NCI-H345 treated with DMSO at 0.1 percent for 48 hours (cell line): Measurements from ENCODE around the gene ZNF621.

Source experiments
- DNase-seq: peaks from one replicate; lab custom pipeline; 2025; ENCODE audit not compliant: unreplicated experiment; lab: John Stamatoyannopoulos, UW

Gene ZNF621

GRCh38 chr3:40524568-40525285 is at the start of gene ZNF621:
ZNF621 (plus strand) TSS chr3:40524960; CDS start chr3:40525841, 881 bp downstream.
- DNase-seq, result peak; percentile 57

DNA sequence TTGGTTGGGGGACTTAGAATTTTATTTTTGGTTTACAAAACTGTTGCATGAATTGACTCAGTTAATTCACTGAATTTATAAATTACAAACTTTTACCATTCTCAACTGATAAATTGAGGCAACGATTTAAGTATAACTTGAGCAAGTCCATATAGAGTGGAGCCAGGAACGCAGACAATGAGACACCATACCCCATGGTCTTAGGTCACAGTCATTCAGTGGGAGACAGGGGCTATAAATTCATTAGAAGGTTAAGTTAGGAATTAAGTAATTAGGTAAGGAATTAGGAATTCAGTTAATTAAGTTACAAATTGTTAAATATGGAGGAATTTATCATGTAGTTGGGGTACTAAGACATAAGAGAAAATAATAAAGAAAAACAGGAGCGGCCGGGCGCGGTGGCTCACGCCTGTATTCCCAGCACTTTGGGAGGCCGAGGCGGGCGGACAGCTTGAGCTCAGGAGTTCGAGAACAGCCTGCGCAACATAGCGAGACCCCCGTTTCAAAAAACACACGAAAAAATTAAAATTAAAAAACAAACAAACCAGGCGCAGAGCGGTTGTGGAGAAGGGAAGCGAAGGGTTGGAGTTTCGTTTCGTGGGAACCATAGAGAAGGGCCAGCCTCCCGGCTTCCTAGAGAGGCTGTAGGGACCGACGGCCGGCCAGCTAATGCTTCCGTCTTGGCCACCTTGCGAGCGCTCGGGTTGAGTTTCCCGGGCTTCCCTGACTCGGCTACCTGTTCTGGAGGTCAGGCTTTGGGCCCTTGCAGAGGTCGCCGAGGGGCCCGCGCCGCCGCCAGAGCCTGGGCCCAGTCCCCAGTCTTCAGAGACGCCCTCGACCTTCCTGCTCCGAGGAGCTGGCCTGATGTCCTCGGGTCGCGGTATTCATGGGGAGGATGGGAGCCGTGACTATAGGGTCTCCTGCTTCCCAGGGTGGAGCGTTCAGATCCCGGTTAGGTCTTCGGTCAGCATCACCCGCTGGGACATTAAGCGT is 48.0 kb upstream of the ZNF621 start, which contains the start of gene ZNF619:
Gene ZNF619 (plus strand): TSS at position 645 of the 993 bp plus-strand sequence. CDS start 858 bp downstream, outside the sequence.
- peak; percentile 1 for DNase-seq

DNA sequence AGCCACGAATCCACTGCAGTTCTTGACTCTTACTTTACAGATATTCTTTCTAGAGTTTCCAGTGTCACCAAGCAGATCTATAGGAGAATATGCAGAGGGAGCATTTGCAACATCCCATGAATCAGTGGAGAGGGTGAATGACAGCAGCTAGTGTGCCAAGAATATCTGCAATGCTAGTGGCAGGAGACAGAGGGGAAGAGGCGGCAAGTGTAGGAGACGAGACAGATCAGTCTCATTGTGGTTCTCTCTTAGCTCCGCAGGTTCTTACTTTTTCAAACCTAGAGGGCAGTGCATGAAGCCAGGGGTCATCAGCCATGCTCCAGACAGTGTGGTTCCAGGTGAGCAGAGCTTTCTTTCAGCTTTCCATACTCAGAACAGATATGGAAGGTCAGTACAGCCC is 47.1 kb upstream of the ZNF621 start:
- DNase-seq, result no peak

DNA sequence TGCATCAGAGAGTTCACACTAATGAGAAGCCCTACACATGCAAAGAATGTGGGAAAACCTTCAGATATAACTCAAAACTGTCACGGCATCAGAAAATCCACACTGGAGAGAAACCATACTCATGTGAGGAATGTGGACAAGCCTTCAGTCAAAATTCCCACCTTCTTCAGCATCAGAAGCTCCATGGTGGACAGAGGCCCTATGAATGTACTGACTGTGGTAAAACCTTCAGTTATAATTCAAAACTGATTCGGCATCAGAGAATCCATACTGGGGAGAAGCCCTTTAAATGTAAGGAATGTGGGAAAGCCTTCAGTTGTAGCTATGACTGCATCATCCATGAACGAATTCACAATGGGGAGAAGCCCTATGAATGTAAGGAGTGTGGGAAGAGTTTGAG is 37.6 kb upstream of the ZNF621 start:
- DNase-seq, result no peak

- DNase-seq, result no peak
These were observed 33.8 kb upstream of the ZNF621 start for GRCh38 chr3:40490916-40491315.

GRCh38 chr3:40494698-40495097 is 30.1 kb upstream of the ZNF621 start:
- DNase-seq, result no peak

GRCh38 chr3:40497288-40497687 is 27.5 kb upstream of the ZNF621 start:
- no peak for DNase-seq

DNA sequence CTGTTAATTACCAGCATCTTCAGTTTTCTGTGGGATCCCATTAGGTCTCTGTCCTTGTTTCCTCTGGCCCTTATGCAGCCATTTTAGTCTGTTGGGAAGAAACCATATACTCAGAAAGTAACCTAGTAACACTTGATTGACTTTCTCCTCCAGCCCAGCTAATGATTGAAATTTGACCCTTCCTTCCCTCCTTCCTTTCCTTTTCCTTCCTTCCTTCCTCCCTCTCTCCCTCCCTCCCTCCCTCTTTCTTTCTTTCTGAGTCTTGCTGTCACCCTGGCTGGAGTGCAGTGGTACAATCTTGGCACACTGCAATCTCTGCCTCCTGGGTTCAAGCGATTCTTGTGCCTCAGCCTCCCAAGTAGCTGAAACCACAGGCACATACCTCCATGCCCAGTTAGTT is 24.8 kb upstream of the ZNF621 start:
- no peak for DNase-seq

DNA sequence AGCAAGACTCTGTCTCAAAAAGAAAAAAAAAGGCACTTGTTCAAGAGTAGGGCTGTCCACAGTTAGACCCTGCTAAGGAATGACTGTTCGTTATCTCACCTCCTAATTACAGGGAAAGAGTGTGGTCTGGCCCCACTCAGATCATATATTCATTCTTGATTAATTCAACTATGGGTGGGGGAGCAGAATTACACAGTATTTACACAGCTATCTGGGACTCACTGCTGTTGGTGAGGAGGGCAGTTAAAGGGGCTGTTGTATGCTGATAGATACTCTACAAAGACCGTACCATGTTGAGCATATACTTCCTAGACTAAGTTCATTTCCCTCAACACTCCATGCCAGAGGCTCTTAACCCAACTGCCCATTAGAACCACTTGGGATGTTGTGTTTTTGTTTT is 22.7 kb upstream of the ZNF621 start:
- DNase-seq, result no peak

- DNase-seq, result no peak
These were observed 19.9 kb upstream of the ZNF621 start for GRCh38 chr3:40504636-40505430.

GRCh38 chr3:40505599-40506462 is 18.9 kb upstream of the ZNF621 start, which contains the start of gene ZNF620:
ZNF620 (plus strand) TSS chr3:40506039; CDS start chr3:40506353, 314 bp downstream.
- DNase-seq, result peak; percentile 65

DNA sequence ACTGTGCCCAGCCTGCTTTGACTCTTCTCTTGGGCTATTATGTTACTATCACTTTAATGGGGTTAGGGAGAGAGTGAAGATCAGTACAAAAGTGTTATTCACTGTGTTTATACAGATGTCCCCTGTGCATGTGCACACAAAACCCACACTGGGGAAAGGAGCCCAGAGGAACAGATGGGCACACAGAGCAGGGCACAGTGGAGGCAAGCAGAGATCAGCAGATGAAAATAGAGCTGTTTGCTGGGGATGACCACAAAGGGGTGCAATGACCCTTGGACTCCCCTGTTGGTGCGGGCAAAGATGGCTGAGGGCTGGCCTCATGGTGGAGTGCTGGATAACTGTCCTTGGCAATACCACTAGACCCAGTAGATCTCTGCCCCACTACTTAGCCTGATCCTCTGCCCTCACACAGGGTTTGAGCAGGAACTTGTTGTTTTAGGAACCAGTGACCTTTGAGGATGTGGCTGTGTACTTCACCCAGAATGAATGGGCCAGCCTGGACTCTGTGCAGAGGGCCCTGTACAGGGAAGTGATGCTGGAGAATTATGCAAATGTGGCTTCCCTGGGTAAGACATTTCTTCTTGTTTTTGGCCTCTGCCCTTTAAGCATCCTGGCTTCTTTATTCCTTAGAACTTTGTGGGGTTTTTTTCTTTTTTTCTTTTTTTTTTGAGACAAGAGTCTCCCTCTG is 13.6 kb upstream of the ZNF621 start:
- no peak for DNase-seq

- DNase-seq, result no peak
These were observed 8.6 kb upstream of the ZNF621 start for GRCh38 chr3:40516201-40516600.

DNA sequence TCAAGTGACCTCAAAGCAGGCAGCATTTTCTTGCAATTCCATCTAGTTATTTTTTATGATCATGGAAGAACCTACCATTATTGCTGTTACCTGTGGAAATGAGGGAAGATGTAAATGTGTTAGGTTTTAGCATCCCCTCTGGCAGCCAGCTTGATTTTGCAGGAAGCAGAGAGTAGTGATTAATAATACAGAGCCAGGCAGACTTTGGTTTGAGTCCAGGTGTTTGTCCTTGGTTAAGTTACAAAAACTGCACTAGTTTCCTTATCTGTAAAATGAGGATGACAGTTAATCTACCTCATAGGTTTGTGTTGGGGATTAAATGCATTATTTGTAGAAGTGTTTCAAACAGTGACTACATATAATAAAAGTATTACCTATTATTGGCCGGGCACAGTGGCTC is 6.7 kb upstream of the ZNF621 start:
- no peak for DNase-seq

DNA sequence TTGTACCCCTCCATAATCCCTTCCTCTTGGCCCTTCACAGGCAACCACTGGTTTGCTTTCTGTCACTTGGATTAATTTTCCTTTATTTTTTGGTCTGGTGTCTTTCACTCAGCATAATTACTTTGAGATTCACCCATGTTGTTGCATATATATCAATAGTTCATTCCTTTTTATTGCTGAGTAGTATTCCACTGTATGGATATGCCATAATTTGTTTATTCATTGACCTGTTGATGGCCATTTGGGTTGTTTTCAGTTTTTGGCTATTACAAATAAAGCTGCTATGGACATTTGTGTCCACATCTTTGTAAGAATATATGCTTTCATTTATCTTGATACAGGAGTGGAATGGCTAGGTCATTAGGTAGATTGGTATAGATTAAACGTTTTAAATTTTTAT is 5.9 kb upstream of the ZNF621 start:
- no peak for DNase-seq

DNA sequence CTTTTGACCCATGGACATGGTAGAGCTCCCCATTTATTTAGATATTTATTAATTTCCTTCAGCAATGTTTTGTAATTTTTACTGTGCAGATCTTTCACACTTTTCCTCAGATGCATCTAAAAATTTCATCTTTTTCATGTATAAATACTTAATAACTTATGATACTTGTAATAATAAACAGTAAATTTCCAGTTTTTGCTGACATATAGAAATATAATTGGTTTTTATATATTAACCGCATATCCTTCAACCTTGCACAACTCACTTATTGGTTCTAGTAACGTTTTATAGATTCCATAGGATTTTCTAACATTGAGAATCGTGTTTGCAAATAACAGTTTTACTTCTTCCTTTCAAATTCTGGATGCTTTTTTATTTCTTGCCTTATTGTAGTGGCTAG is 3.5 kb upstream of the ZNF621 start:
- no peak for DNase-seq

GRCh38 chr3:40523781-40524180 is 979 bp upstream of the ZNF621 start:
- no peak for DNase-seq

GRCh38 chr3:40524222-40524567 is 565 bp upstream of the ZNF621 start:
- no peak for DNase-seq

DNA sequence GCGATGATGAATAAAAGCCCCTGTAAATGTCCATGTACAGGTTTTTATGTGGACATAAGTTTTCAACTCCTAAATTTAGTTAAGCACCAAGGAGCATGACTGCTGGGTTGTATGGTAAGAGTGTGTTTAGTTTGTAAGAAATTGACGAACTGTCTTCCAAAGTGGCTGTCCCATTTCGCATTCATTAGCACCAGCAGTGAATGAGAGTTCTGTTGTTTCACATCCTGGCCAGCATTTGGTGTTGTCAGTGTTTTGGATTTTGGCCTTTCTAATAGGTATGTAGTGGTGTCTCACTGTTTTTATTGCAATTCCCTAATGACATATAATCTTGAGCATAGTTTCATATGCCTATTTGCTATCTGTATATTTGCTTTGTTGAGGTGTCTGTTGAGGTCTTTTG is 3.7 kb downstream of the ZNF621 start:
- DNase-seq, result no peak

GRCh38 chr3:40532252-40532651 is 7.5 kb downstream of the ZNF621 start:
- no peak for DNase-seq
